IMR-90 (cell line): ENCODE data around the gene HMGA1. TPM values are rescaled to one million over a fixed set of nuclear protein-coding genes. Genes with fewer than 3 reads are reported as not detected.
A peak's percentile ranks its signal among the peaks of the same experiment; 100 is the strongest.

Experiments used
- ATAC-seq: fragments of 200-7000 bp; cut with Tn5 transposase; 2 replicates; pipeline ENCODE4 v1.9.1; 2020; ENCODE audit warnings: low read depth, mild to moderate bottlenecking, moderate library complexity
- BruUV-seq: library from RNA; stranded (reverse); fragments of 400-500 nt; replicated peaks from 2 replicates; lab custom pipeline; 2021; lab: Mats Ljungman, UMichigan
- CTCF ChIA-PET: fragments of 300-600 bp; formaldehyde crosslinking; extraction: SDS; loops from one replicate; lab custom pipeline; 2021; ENCODE audit warnings: antibody characterized with exemption; lab: Yijun Ruan, JAX
- POLR2A ChIA-PET: fragments of 300-600 bp; sonication (Branson Sonifier 250); formaldehyde crosslinking; loops from one replicate; lab custom pipeline; 2022; ENCODE audit warnings: antibody characterized with exemption; ENCODE audit not compliant: unreplicated experiment; lab: Charles Lee
- DNase-seq: peaks from one replicate; pipeline ENCODE4 v3.0.0; 2013
- H2AFZ ChIP-seq: replicated peaks from 2 replicates; pipeline ENCODE3; 2013; ENCODE audit warnings: low read length, mild to moderate bottlenecking; ENCODE audit not compliant: poor library complexity
- H2AK5ac ChIP-seq: 2 replicates; pipeline ENCODE4 v1.6.1; 2013; ENCODE audit warnings: low read depth, low read length, inconsistent platforms
- H2AK9ac ChIP-seq: replicated peaks from 2 replicates; pipeline ENCODE3; 2013; ENCODE audit warnings: mild to moderate bottlenecking, low read depth, low read length, moderate library complexity; ENCODE audit not compliant: poor library complexity
- H2BK120ac ChIP-seq: 2 replicates; pipeline ENCODE4 v1.6.1; 2013; ENCODE audit warnings: low read depth, low read length, inconsistent platforms
- H2BK15ac ChIP-seq: 3 replicates; pipeline ENCODE4 v1.6.1; 2013; ENCODE audit warnings: low read depth, low read length, inconsistent platforms
- H2BK20ac ChIP-seq: 2 replicates; pipeline ENCODE4 v1.6.1; 2013; ENCODE audit warnings: low read depth, mild to moderate bottlenecking, inconsistent platforms, low read length, moderate library complexity
- H2BK5ac ChIP-seq: 2 replicates; pipeline ENCODE4 v1.6.1; 2013; ENCODE audit warnings: mild to moderate bottlenecking, low read depth, low read length, inconsistent platforms; ENCODE audit not compliant: poor library complexity, severe bottlenecking
- H3K14ac ChIP-seq: replicated peaks from 2 replicates; pipeline ENCODE4 v1.6.1; 2013; ENCODE audit warnings: low read depth, low read length, inconsistent platforms
- H3K18ac ChIP-seq: 2 replicates; pipeline ENCODE4 v1.6.1; 2013; ENCODE audit warnings: low read depth, low read length, control low read depth
- H3K23ac ChIP-seq: 2 replicates; pipeline ENCODE4 v1.6.1; 2013; ENCODE audit warnings: low read depth, low read length, inconsistent platforms
- H3K27ac ChIP-seq: 2 replicates; pipeline ENCODE4 v1.5.1; 2013; ENCODE audit warnings: mild to moderate bottlenecking, control low read depth, low read length; ENCODE audit not compliant: insufficient read depth
- H3K27me3 ChIP-seq: 2 replicates; pipeline ENCODE4 v1.6.1; 2013; ENCODE audit warnings: low read length; ENCODE audit not compliant: control insufficient read depth, insufficient read depth
- H3K36me3 ChIP-seq: 2 replicates; pipeline ENCODE4 v1.6.1; 2013; ENCODE audit warnings: low read length, mixed read lengths; ENCODE audit not compliant: control insufficient read depth, insufficient read depth
- H3K4ac ChIP-seq: 2 replicates; pipeline ENCODE4 v1.6.1; 2013; ENCODE audit warnings: low read depth, low read length, inconsistent platforms
- H3K4me1 ChIP-seq: 2 replicates; pipeline ENCODE4 v1.6.1; 2013; ENCODE audit warnings: low read length, mixed read lengths; ENCODE audit not compliant: control insufficient read depth, insufficient read depth
- H3K4me2 ChIP-seq: 2 replicates; pipeline ENCODE4 v1.6.1; 2013; ENCODE audit warnings: low read depth, mild to moderate bottlenecking, control low read depth, low read length, moderate library complexity
- H3K4me3 ChIP-seq: 2 replicates; pipeline ENCODE4 v1.5.1; 2013; ENCODE audit warnings: low read depth, mild to moderate bottlenecking, control low read depth, low read length, moderate library complexity; ENCODE audit not compliant: insufficient read depth
- H3K56ac ChIP-seq: 2 replicates; pipeline ENCODE4 v1.6.1; 2013; ENCODE audit warnings: low read length, inconsistent platforms; ENCODE audit not compliant: insufficient read depth; ENCODE audit errors: extremely low read depth
- H3K79me1 ChIP-seq, 2 experiments: 2 replicates each; pipeline ENCODE4 v1.6.1; 2013; ENCODE audit warnings: low read length in 2 of 2, inconsistent platforms in 1 of 2, low read depth in 1 of 2
- H3K9ac ChIP-seq: 2 replicates; pipeline ENCODE4 v1.6.1; 2013; ENCODE audit warnings: low read depth, low read length, control low read depth
- H3K9me1 ChIP-seq: 2 replicates; pipeline ENCODE4 v1.6.1; 2013; ENCODE audit warnings: low read length, inconsistent platforms; ENCODE audit not compliant: insufficient read depth
- H3K9me3 ChIP-seq: 2 replicates; pipeline ENCODE4 v1.6.1; 2013; ENCODE audit warnings: low read length; ENCODE audit not compliant: control insufficient read depth, insufficient read depth
- H4K20me1 ChIP-seq: 2 replicates; pipeline ENCODE4 v1.6.1; 2013; ENCODE audit warnings: low read length, inconsistent platforms; ENCODE audit not compliant: insufficient read depth
- H4K5ac ChIP-seq: 2 replicates; pipeline ENCODE4 v1.6.1; 2013; ENCODE audit warnings: mild to moderate bottlenecking, low read depth, low read length, control low read depth
- H4K8ac ChIP-seq, 2 experiments: 2 replicates each; pipeline ENCODE4 v1.6.1; 2013; ENCODE audit warnings: low read depth in 2 of 2, low read length in 2 of 2, control low read depth in 1 of 2, inconsistent platforms in 1 of 2
- H4K91ac ChIP-seq: 2 replicates; pipeline ENCODE4 v1.6.1; 2013; ENCODE audit warnings: low read depth, low read length, inconsistent platforms; ENCODE audit not compliant: insufficient read depth
- CEBPB ChIP-seq: IDR thresholded peaks from 2 replicates; pipeline ENCODE4 v1.6.1; 2012; ENCODE audit warnings: low read depth, low read length, improper control_type of control experiment
- CHD1 ChIP-seq: IDR thresholded peaks from 2 replicates; pipeline ENCODE4 v1.6.1; 2012; ENCODE audit warnings: low read depth, low read length, improper control_type of control experiment
- FOS ChIP-seq: fragments of 150-350 bp; IDR thresholded peaks from 2 replicates; pipeline ENCODE4 v1.6.1; 2016; ENCODE audit warnings: low read depth, low read length
- NFE2L2 ChIP-seq: fragments of 150-350 bp; IDR thresholded peaks from 2 replicates; pipeline ENCODE4 v1.6.1; 2016; ENCODE audit warnings: low read depth, mild to moderate bottlenecking, low read length
- POLR2A ChIP-seq: IDR thresholded peaks from 2 replicates; pipeline ENCODE4 v1.6.1; 2012; ENCODE audit warnings: mild to moderate bottlenecking, low read depth, low read length
- RAD21 ChIP-seq: IDR thresholded peaks from 2 replicates; pipeline ENCODE4 v1.6.1; 2012; ENCODE audit warnings: low read length, improper control_type of control experiment
- RCOR1 ChIP-seq: IDR thresholded peaks from 2 replicates; pipeline ENCODE4 v1.6.1; 2012; ENCODE audit warnings: mild to moderate bottlenecking, low read length, improper control_type of control experiment; ENCODE audit not compliant: insufficient replicate concordance
- RFX5 ChIP-seq: IDR thresholded peaks from 2 replicates; pipeline ENCODE4 v1.8.0; 2012; ENCODE audit warnings: low read depth, mild to moderate bottlenecking, low read length, moderate library complexity
- WGBS, 2 experiments: methylation state at CpG; one replicate each; pipeline versions ENCODE4 v1.1.5 to v1.1.7; 2013; ENCODE audit warnings: missing lambda C conversion rate in 2 of 2; ENCODE audit not compliant: insufficient read length in 1 of 2; ENCODE audit errors: extremely low coverage in 2 of 2; 5-methylcytosine and 5-hydroxymethylcytosine counted together
- dilution Hi-C: fragments of 300-500 bp; cut with HindIII; formaldehyde crosslinking; loops from one replicate; pipeline ENCODE4 v1.14.3; 2018; ENCODE audit warnings: low sequenced_read_pairs; ENCODE audit not compliant: unreplicated experiment
- in situ Hi-C: fragments of 300-500 bp; cut with MboI; formaldehyde crosslinking; loops from 3 replicates; pipeline ENCODE4 v1.14.3; 2019; ENCODE audit warnings: low sequenced_read_pairs, inconsistent platforms, mixed read lengths
- intact Hi-C: fragments of 100-400 bp; cut with micrococcal nuclease; formaldehyde crosslinking; loops from 2 replicates; pipeline ENCODE4 v1.10.0; 2022
- polyA plus RNA-seq, 3 experiments: library from polyadenylated mRNA; depleted of rRNA; stranded (reverse); fragments of >200 nt; gene quantifications; 2 replicates each; pipeline ENCODE4 v1.2.3, GENCODE V29; 2012; ENCODE audit warnings: low replicate concordance in 1 of 3
- total RNA-seq: library from RNA; depleted of rRNA; stranded (reverse); fragments of >200 nt; gene quantifications from 2 replicates; pipeline ENCODE4 v1.2.3, GENCODE V29; 2012
- TF ChIP-seq, protein P1 (sequence below): fragments of 150-350 bp; IDR thresholded peaks from 2 replicates; pipeline ENCODE4 v1.6.1; 2017; ENCODE audit warnings: mild to moderate bottlenecking, antibody characterized with exemption, low read length, low read depth

HMGA1 gene
- total and polyA plus RNA-seq, 2 of the 4 experiments (the other 2 are of a cell fraction): 101 to 589 TPM

- no peak overlapping the region for H3K4me2 ChIP-seq
- no peak overlapping the region for H3K9ac ChIP-seq
- H4K20me1 ChIP-seq: no peaks in the 10 kb centered on the region
- DNase-seq: no peak
- dilution Hi-C loops (no loop called here), intact Hi-C loops (no loop called here), in situ Hi-C loops (no loop called here)
- H2AK5ac ChIP-seq: peak overlapping the region; percentile 43; the same call in 1 of the 2 replicates
- peak overlapping the region; percentile 49; the same call in 1 of the 2 replicates for H3K18ac ChIP-seq
- no peak overlapping the region for H4K8ac ChIP-seq
- H3K4ac ChIP-seq: no peak overlapping the region
- H3K9me3 ChIP-seq: no peaks in the 10 kb centered on the region
- TF ChIP-seq CEBPB (no peak), RAD21 (no peak), CHD1 (no peak), RFX5 (no peak), NFE2L2 (no peak), FOS (no peak), POLR2A (no peak), RCOR1 (no peak)
- TF ChIP-seq, protein P1, sequence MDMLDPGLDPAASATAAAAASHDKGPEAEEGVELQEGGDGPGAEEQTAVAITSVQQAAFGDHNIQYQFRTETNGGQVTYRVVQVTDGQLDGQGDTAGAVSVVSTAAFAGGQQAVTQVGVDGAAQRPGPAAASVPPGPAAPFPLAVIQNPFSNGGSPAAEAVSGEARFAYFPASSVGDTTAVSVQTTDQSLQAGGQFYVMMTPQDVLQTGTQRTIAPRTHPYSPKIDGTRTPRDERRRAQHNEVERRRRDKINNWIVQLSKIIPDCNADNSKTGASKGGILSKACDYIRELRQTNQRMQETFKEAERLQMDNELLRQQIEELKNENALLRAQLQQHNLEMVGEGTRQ: no peak
- no peak overlapping the region for H3K14ac ChIP-seq
- peak; percentile 47 for ATAC-seq
- peak overlapping the region; percentile 55 for H2BK5ac ChIP-seq
- H3K27me3 ChIP-seq: no peaks in the 10 kb centered on the region
- H2BK20ac ChIP-seq: peak overlapping the region; percentile 51; the same call in 1 of the 2 replicates
- peaks cover 10% of the 10 kb centered on the region for H3K4me1 ChIP-seq
- H3K56ac ChIP-seq: no peak overlapping the region
- H3K9me1 ChIP-seq: peaks cover 4% of the 10 kb centered on the region; the same call in 1 of the 2 replicates
- ChIA-PET CTCF (no interaction called here), POLR2A (no interaction called here)
- H2AFZ ChIP-seq: no peak overlapping the region
- no TSS peak for BruUV-seq
- H3K4me3 ChIP-seq: no peak overlapping the region
- peak overlapping the region; percentile 18; the same call in 1 of the 2 replicates for H3K23ac ChIP-seq
- H2AK9ac ChIP-seq: no peak overlapping the region
- no peaks in the 10 kb centered on the region for H3K36me3 ChIP-seq
- peak overlapping the region; percentile 11; the same call in 1 of the 2 replicates for H2BK120ac ChIP-seq
- H3K79me1 ChIP-seq: no peaks in the 10 kb centered on the region
- H3K27ac ChIP-seq: no peak overlapping the region
- 100% methylated on average over 4 of the region's 5 CpGs; no CpG with 5 or more reads in 1 of the 2 experiments for WGBS, 2 experiments
- H4K5ac ChIP-seq: no peak overlapping the region
- H4K91ac ChIP-seq: no peak overlapping the region
- H2BK15ac ChIP-seq: no peak overlapping the region
Observed at GRCh38 chr6:34230653-34231371, 5.9 kb upstream of the HMGA1 start.
